Esophagus muscularis mucosa (tissue), 4 donors: Measurements from ENCODE around the gene CLIP1. TPM values are rescaled to one million over a fixed set of nuclear protein-coding genes. Genes with fewer than 3 reads are reported as not detected.
A peak's percentile ranks its signal among the peaks of the same experiment; 100 is the strongest.

Experiments
- DNase-seq: peaks from one replicate; pipeline ENCODE4 v3.0.0-alpha.2; 2017; ENCODE audit errors: extremely low spot score
- H3K27ac ChIP-seq, 4 donors: fragments of 200-600 bp; sonication (generic); replicated peaks in 1 of 4; 1 replicate in 3 of 4; 2 replicates in 1 of 4; pipeline ENCODE4 v1.5.1; 2016 to 2019; ENCODE audit warnings: mild to moderate bottlenecking in 1 of 4
- H3K27me3 ChIP-seq, 4 donors: fragments of 200-600 bp; sonication (generic); one replicate each; pipeline versions ENCODE4 v1.5.1 to v1.6.0; 2016 to 2019
- H3K36me3 ChIP-seq, 4 donors: fragments of 200-600 bp; sonication (generic); one replicate each; pipeline ENCODE4 v1.5.1; 2016 to 2019
- H3K4me1 ChIP-seq, 4 donors: fragments of 200-600 bp; sonication (generic); one replicate each; pipeline ENCODE4 v1.5.1; 2016 to 2019
- H3K4me3 ChIP-seq, 4 donors: fragments of 200-600 bp; sonication (generic); 1 replicate in 2 of 4; 2 replicates in 2 of 4; pipeline ENCODE4 v1.5.1; 2016 to 2019; ENCODE audit warnings: mild to moderate bottlenecking in 4 of 4, moderate library complexity in 1 of 4
- H3K9me3 ChIP-seq, 4 donors: fragments of 200-600 bp; sonication (generic); 1 replicate in 3 of 4; 2 replicates in 1 of 4; pipeline ENCODE4 v1.5.1; 2016 to 2019
- CTCF ChIP-seq, 3 experiments: fragments of 200-600 bp in 2 of 3; fragments of 450-650 bp in 1 of 3; sonication (generic) in 2 of 3; IDR thresholded peaks; one replicate each; pipeline ENCODE4 v1.5.1; 2017 to 2019; ENCODE audit warnings: antibody characterized with exemption in 3 of 3, mild to moderate bottlenecking in 2 of 3, moderate library complexity in 1 of 3
- EP300 ChIP-seq: sonication (generic); formaldehyde crosslinking; IDR thresholded peaks from one replicate; pipeline ENCODE4 v1.6.1; 2017; ENCODE audit warnings: antibody characterized with exemption
- POLR2A ChIP-seq: fragments of 450-650 bp; IDR thresholded peaks from one replicate; pipeline ENCODE4 v1.6.1; 2017; ENCODE audit warnings: antibody characterized with exemption, moderate library complexity, mild to moderate bottlenecking, low read depth
- POLR2AphosphoS5 ChIP-seq, 2 donors: sonication (generic); formaldehyde crosslinking; IDR thresholded peaks; one replicate each; pipeline ENCODE4 v1.6.1; 2017; ENCODE audit warnings: antibody characterized with exemption in 2 of 2
- WGBS: methylation state at CpG from one replicate; pipeline ENCODE4 v1.1.5; 2018; 5-methylcytosine and 5-hydroxymethylcytosine counted together
- intact Hi-C: fragments of 100-400 bp; cut with DNase I; formaldehyde crosslinking; loops from one replicate; pipeline ENCODE4 v1.15.1; 2023
- total RNA-seq, 4 donors: library from RNA; depleted of rRNA; stranded (reverse); fragments of >200 nt; gene quantifications; one replicate each; pipeline versions ENCODE4 v1.1.0 to v1.2.1, GENCODE V29; 2016

The CLIP1 gene
- total RNA-seq, 4 donors from 2014 or later = 234 to 263 (median 250) TPM

GRCh38 chr12:122345042-122345441, 77.4 kb downstream of the CLIP1 start:
- Histone ChIP-seq H3K9me3 (no peaks in the 10 kb centered on the region), H3K27me3 (no peaks in the 10 kb centered on the region), H3K36me3 (peaks cover 21 to 87% (median 55%) of the 10 kb centered on the region in 4 donors), H3K27ac (no peak overlapping the region), H3K4me3 (no peak overlapping the region), H3K4me1 (peaks cover 0 to 4% (median 4%) of the 10 kb centered on the region in 4 donors)
- no peak for DNase-seq
- intact Hi-C loops = loop anchor here (5.0 kb wide), 1 partner anchor 127 kb away; no protein-coding TSS in a partner anchor
- no peak for TF ChIP-seq EP300
- TF ChIP-seq POLR2A = no peak
- no peak for TF ChIP-seq POLR2AphosphoS5 (IDR thresholded peaks at IDR 0.05)
- TF ChIP-seq CTCF (IDR thresholded peaks at IDR 0.05) = no peak
- WGBS = 88% methylated on average over 2 of the region's 2 CpGs

GRCh38 chr12:122336015-122336946, 86.2 kb downstream of the CLIP1 start:
- H3K4me3 ChIP-seq = no peak overlapping the region
- 86% methylated on average over 8 of the region's 8 CpGs for WGBS
- DNase-seq = no peak
- TF ChIP-seq EP300 = no peak
- peak; percentile 48 to 71 (median 61) for TF ChIP-seq CTCF (IDR thresholded peaks at IDR 0.05)
- peaks cover 0 to 13% (median 6%) of the 10 kb centered on the region in 4 donors for H3K4me1 ChIP-seq
- H3K36me3 ChIP-seq = peaks cover 48 to 98% (median 84%) of the 10 kb centered on the region in 4 donors
- intact Hi-C loops = no loop called here
- no peaks in the 10 kb centered on the region for H3K27me3 ChIP-seq
- H3K9me3 ChIP-seq = no peaks in the 10 kb centered on the region
- peak overlapping the region in 1 of 4 donors; percentile 14 for H3K27ac ChIP-seq

- no peak for DNase-seq
- intact Hi-C loops = no loop called here
- 69% methylated on average over 14 of the region's 14 CpGs for WGBS
- peaks cover 0 to 13% (median 6%) of the 10 kb centered on the region in 4 donors for H3K4me1 ChIP-seq
- H3K36me3 ChIP-seq = peaks cover 45 to 98% (median 82%) of the 10 kb centered on the region in 4 donors
- H3K27me3 ChIP-seq = no peaks in the 10 kb centered on the region
- TF ChIP-seq CTCF (IDR thresholded peaks at IDR 0.05) (no peak), POLR2AphosphoS5 (IDR thresholded peaks at IDR 0.05) (peak in 1 of 2 donors; percentile 45), POLR2A (no peak), EP300 (no peak)
- H3K4me3 ChIP-seq = no peak overlapping the region
- peak overlapping the region in 2 of 4 donors; percentile 34 to 73 for H3K27ac ChIP-seq
- no peaks in the 10 kb centered on the region for H3K9me3 ChIP-seq
Observed at GRCh38 chr12:122333142-122334087, 89.1 kb downstream of the CLIP1 start.

GRCh38 chr12:122327494-122328385, 94.7 kb downstream of the CLIP1 start:
- H3K9me3 ChIP-seq = no peaks in the 10 kb centered on the region

More at GRCh38 chr12:122327494-122328385, 94.7 kb downstream of the CLIP1 start:
- no peak for DNase-seq
- Histone ChIP-seq H3K4me3 (no peak overlapping the region), H3K27ac (peak overlapping the region in 1 of 4 donors; percentile 5), H3K27me3 (no peaks in the 10 kb centered on the region), H3K4me1 (no peaks in the 10 kb centered on the region), H3K36me3 (peaks cover 64 to 98% (median 91%) of the 10 kb centered on the region in 4 donors)
- no peak for TF ChIP-seq EP300
- TF ChIP-seq POLR2A = no peak
- peak in 1 of 2 donors; percentile 37 for TF ChIP-seq POLR2AphosphoS5 (IDR thresholded peaks at IDR 0.05)
- no peak for TF ChIP-seq CTCF (IDR thresholded peaks at IDR 0.05)
- WGBS = 85% methylated on average over 18 of the region's 18 CpGs
- intact Hi-C loops = no loop called here
